HG03060 (cell line): ENCODE measurements around the gene TMEM238.
"Not testable (repeated sequence)": the region's sequence is repeated elsewhere in the genome, so short reads cannot be mapped to it uniquely, and the experiment has no call there.

Experiments used
- ATAC-seq: cut with Tn5 transposase; IDR thresholded peaks from one replicate; pipeline ENCODE4 v1.9.1; 2021; ENCODE audit warnings: low read depth, moderate number of reproducible peaks; ENCODE audit not compliant: unreplicated experiment

TMEM238 gene

DNA sequence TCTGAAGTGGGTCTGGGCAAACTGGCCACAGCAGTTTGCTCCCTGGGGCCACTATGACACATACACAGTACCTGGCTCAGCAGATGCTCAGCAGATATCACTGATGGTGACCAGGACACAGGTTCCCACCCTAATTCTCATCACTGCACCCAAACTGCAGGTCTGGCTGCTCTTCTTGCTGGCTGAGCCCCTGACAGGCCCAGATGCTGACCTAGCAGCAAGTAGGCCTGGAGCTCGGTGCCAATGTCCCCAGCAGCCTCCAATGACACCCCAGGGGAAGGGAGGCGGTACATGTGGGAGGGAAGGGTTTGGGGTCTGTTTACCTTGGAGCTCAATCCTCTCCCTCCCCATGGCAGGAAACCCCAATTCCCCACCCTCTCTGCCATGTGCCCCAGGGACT lies 18.4 kb upstream of the TMEM238 start:
- no peak for ATAC-seq

DNA sequence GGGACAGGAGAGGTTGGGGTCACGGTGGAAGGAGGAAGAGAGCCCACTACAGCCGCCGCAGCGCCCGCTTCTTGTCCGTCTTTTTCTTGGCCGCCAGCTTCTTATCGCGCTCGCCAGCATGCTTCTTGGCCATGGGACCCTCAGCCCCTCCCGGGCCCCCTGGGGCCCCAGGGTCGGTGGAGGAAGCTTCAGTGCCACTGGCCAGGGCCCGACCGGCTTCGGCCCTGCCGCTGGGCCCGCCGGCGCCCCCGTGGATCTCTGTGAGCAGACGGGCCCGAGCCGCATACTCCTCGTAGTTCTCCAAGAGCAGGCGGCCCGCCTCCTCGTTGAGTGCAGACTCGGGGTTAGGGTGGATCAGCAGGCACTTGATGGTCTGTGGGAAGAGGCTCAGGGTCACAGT lies 17.3 kb upstream of the TMEM238 start:
- ATAC-seq = not testable (repeated sequence)

DNA sequence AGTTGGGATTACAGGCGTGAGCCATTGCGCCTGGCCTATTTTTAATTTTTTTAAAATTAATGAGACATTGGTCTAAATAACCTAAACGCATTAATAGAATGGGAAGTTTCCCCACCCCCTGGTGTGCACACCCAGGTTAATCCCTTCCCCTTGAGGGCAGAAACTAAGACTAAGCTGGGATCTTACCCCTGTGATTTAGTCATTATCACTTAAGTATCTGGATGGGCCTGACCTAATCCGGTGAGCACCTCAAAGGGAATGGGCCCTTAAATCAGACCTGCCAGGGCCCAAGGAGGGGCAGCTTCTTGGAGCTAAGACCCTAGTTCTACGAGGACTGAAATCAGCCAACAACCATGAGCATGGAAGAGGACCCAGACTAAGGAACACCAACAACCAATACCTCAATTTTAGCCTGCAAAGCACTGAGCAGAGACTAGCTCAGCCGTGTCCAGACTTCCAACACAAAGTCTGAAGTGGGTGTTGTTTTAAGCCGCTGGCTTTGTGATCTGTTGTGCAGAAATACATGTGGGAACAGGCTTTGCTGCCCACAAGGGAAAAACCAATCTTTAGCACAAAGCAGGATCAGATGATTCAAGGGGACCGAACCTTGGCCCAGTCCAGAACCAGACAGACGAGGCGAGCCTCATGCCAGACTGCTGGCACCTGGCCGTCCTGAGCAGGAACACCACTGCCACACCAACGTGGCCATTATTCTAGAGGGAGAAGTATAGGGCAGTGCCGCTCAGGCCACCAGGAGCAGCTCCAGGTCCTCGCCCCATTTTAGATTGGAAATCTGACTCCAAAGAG lies 16.4 kb upstream of the TMEM238 start:
- no peak for ATAC-seq

DNA sequence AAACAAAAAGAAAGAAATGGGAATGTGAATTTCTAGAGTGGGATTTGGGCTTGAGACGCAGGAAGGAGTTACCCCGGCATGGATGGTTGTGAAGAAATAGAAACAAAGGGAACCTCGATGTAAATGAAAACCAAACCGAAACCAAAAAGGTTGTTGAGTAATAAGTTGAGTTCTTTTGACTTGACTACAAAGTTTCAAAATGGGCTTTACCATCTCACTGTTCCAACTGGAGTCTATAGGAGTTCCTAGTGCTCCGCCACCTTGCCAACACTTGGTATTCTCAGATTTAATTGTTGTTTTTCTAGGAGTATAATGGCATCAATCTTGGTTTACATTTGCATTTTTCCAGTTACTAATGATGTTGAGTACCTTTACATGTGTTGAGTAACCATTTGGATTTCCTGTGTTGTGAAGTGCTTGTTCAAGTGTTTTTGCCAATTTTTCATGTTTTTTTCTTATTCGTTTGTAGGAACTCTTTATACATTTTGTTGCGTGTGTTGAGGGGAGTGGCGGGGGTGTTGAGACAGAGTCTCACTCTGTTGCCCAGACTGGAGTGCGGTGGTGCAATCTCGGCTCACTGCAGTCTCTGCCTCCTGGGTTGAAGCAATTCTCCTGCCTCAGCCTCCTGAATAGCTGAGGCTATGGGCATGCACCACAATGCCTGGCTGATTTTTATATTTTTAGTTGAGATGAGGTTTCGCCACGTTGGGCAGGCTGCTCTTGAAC lies 14.3 kb upstream of the TMEM238 start:
- ATAC-seq = no peak

DNA sequence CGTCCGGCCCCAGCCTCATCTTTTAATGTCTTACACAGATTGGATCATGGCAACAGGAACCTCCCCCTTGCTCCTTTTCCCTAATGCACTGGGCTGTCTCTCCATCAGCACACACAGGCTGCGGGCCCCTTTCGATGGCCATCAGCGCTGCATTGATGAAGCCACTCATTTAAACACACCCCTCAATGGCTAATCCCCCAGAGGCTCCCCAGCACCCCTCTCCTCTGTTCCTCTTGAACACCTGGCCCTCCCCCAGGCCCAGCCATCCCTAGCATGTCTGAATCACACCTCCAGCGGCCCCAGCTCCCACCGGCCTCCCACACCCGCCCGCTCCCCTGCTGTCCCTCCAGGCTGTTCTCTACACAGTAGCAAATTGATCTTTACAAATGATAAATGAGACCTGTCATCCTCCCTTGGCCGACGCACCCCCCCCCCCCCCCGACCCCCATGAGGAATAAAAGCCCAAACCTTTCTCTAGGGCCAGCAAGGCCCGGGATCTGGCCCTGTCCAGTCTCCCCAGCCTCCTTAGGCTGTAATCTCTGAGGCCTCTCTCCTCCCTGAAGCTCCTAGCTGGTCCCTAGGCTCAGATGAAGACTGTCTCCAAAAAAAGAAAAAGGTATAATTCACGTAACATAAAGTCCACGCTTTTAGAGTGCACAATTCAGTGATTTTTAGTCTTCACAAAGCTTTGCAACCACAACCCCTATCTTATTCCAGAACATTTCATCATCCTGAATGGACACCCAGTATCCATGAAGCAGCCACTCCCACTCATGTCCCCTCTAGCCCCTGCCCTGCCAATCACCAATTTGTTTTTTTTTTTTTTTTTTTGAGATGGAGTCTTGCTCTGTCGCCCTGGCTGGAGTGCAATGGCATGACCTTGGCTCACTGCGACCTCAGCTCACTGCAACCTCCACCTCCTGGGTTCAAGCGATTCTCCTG lies 9.0 kb upstream of the TMEM238 start:
- ATAC-seq = no peak

DNA sequence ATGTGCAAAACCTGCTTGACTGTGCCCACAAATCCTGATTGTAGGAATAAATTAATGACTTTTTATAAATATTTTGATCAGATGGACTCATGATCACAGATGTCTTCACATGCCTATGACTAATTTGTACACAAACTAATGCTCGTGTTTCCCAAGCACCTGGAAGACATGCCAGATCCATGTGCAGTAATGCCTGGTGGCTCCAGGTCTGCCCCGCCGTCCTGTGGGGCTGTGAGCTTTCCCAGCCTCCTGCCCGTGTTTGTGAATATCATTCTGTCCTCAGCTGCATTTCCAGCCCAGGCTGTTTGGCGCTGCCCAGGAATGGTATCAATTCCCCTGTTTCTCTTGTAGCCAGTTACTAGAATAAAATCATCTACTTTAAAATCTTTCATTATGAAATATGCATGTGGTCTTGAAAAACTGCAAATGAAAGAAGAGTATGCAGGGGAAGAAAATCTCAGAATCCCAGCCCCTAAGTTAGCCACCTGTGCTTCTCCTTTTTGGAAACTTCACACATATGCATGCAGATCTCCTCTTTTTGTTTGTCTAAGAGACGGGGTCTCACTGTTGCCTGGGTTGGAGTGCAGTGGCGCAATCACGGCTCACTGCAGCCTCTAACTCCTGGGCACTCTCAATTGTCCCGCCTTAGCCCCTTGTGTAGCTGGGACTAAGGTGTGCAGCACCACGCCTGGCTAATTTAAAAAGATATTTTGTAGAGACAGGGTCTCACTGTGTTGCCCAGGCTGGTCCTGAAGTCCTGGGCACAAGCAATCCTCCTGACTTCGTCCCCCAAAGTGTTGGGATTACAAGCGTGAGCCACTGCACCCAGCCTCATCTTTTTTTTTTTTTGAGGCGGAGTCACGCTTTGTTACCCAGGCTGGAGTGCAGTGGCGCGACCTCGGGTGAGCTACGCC lies 7.9 kb upstream of the TMEM238 start:
- no peak for ATAC-seq

DNA sequence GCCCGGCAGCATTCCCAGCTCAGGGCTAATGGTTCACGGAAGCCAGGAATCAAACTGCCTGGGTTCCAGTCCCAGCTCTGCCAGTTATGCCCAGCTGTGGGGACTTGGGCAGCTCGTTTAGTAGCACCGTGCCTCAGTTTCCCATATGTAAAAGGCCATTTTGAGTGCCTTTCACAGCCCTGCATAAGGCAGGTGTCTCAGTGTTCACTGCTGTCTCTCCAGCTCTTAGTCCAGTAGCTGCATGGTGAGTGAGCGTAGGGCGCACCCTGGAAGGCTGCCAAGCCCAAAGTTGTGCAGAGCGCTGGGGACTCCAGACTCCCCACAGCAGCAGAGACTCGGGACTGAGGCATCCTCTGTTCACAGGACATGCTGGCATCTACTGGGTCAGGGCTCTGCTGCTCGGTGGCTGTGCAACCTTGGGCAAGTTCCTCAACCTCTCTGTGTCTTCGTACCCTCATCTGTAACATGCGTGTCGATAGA lies 7.1 kb upstream of the TMEM238 start:
- ATAC-seq = no peak

DNA sequence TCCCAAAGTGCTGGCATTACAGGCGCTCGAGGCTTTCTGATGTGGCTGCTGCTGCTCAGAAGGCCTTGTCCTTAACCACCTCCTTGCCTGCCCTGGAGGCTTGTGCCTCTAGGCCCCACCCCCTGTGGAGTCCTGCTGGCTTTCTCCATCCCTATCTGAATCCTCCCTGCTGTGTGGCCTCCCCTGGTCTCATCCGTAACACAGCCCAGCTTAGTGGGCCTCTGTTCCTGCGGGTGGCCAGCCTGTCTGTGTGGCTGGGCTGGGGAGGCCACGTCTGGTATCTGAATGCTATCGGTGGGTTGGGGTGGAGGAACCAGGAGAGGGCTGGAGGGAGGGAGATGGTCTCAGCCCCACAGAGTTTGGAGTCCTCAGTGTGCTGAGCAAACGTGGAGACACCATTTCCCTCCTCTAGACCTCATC lies 6.4 kb upstream of the TMEM238 start:
- no peak for ATAC-seq

DNA sequence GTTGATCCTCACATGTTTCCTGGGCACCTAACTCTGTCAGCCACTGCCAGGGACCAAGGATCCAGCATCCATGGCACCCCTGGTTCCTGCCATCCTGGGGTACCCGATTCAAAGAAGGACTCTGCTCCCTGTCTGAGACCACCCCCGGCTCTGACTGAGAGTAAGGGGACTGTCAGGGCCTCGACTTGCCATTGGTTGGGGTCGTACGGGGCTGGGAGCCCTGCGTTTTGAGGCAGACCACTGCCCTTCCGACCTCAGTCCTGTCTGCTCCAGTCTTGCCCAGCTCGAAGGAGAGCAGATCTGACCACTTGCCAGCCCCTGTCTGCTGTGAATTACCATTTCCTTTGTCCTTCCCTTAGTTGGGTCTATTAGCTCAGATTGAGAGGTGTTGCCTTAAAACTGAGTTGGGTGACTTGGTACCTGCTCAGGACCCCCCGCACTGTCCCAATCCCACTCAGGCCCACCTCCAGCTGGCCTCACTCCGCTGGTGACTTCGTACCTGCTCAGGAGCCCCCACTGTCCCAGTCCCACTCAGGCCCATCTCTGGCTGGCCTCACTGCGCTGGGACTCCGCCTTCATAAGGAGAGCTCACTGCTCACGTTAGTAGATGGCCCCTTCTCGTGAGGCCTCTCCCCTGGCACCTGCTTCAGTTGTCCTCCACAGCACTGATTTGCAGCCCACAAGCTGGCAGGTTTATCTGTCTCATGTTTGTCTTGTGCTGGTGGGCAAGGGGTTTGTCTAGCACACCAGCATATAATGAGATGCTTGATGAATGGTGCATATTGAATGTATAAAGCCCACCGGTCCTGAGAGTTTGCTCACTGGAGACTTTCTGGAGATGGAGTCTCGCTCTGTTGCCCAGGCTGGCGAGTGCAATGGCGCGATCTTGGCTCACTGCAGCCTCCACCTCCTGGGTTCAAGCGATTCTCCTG lies 5.6 kb upstream of the TMEM238 start:
- no peak for ATAC-seq

DNA sequence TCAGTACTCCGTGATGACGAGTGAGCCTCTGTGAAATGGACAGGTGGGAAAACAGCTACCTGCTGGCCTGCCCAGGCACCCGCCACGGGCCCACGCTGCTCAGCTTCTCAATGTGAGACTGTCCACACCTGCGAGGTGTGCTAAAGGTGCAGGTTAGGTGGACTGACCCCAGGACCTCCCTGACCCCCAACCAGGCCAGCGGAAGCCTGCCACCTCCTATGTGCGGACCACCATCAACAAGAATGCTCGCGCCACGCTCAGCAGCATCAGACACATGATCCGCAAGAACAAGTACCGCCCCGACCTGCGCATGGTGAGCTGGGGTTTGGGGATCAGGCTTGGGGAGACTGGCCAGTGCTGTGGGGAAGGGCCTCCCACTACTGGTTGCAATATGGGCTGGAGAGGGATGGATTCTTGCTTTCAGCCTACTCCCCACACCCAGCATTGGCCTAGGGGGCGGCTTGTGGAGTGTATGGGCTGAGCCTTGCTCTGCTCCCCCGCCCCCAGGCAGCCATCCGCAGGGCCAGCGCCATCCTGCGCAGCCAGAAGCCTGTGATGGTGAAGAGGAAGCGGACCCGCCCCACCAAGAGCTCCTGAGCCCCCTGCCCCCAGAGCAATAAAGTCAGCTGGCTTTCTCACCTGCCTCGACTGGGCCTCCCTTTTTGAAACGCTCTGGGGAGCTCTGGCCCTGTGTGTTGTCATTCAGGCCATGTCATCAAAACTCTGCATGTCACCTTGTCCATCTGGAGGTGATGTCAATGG lies 3.8 kb upstream of the TMEM238 start:
- ATAC-seq = no peak

DNA sequence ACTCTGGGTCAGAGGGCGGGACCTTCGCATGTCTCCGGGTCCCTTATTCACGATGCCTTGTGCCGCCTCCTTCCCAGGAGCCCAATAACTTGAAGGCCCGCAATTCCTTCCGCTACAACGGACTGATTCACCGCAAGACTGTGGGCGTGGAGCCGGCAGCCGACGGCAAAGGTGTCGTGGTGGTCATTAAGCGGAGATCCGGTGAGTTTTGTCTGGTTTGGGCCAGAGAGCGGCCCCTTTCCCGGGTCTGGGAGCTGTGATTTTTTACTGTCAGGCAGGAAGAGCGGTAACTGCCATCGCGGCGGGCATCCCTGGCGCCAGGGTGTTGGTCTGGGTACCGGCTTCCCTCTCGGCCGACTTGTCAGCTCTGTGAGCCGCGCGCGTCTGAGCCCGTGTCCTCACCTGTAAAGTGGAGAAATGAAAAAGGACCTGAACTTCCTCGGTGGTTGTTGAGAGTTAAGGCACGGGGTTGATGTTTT lies 2.4 kb upstream of the TMEM238 start:
- ATAC-seq = no peak

DNA sequence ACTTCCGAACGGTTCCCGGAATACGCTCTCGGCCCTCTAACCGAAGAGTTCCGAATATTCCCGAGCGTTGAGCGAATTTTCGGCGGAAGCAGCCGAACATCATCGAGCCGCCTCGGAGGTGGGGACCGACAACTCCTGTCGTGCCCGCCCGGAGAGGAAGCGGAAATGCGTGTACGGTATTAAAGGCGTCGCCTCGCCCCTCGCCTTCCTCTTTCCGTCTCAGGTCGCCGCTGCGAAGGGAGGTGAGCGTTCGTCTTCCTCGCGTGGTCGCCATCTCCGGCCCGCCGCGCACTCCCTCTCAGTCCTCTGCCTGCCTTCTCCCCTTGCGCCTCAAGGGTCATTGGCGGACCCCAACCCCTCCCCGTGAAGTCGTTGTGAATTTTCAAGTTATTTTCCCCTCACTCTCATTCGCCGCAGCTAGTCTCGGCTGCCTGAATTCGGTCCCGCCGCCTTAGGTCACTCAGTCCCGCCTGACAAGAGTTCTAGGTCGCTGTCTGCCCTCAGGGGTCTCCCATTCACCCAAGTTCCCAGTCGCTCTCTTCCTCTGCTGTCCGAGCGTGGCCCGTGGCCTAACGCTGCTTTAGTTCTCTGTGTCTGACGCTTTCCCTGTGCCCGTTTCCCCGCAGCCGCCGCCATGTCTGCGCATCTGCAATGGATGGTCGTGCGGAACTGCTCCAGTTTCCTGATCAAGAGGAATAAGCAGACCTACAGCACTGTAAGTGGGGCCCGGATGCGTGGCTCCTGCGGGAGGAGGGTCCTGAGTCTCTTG lies 1.8 kb upstream of the TMEM238 start, which contains the start of gene RPL28:
Gene RPL28 (plus strand): TSS at position 209 of the 769 bp plus-strand sequence. CDS start 426 bp downstream, at position 635.
- ATAC-seq = peak; percentile 70

DNA sequence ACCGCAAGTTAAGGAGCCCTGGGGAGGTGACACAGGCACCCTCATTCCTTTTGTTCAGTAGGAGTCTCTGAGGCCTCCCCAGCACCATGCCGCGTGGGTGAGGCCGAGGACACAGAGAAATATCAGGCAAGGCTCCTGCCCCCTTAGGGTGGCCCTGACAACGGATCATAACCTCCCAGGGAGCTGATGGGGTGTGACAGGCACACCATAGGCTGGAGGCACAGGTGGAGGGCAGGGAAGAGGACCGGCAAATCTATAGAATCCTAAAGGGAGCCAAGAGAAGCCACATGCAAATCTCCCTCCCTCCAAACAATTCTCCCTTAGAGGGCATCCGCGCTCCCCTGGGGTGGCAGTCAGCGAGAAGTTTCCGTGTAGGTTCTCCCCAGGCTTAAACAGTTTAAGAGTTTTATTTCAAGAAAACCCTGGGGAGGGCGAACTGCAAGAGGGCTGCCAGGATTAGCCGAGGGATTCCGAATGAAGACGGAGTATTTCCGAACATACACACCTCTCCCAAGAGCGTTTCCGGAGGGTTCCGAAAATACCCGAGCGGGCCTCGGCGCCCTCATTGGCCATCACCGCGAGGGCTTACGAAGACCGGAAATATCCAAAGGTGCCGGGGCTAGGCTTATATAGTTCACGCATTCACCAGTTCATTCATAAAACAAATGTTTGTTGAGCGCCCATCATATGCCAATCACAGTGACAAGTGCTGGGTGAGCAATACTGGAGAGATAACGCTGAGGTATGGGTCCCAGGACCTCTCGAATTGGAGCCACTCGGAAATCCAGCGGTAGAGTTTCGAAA lies 1.0 kb upstream of the TMEM238 start:
- ATAC-seq = peak; percentile 35

DNA sequence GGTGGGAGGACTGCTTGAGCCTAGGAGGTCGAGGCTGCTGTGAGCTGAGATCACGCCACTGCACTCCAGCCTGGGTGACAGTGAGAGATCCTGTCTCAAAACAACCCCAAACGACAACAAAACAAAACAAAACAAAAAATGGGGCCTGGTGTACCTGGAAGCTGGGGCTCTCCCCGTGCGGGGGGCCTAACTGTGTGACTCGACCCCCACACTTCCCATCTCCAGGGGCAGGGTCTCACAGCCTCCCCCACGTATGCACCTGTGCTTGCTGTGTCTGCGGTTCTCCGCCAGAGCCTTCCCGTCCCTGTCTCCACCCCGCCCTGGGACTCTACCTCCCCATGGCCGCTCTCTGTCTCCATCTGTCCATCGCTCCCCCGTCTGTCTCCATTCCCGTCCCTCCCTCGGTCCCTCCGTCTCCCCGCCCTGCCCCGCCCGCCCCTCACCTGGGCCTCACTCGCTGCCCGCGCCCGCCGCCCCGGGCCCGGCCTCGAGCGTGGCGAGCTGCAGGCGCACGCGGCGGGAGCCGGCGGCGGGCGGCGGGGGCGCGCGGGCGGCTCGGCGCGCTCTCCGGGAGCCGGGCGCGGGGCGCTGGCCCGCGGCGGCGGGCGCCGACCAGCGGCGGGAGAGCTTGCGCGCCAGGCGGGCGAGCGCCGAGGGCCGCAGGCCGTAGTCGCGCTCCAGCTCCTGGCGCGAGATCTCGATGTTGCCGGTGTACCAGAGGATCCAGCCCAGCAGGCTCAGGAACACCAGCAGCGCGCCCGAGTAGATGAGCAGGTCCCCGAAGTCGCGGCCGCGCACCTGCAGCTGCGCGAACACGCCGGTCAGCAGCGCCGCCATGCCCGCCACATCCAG lies 587 bp downstream of the TMEM238 start:
- ATAC-seq = no peak

DNA sequence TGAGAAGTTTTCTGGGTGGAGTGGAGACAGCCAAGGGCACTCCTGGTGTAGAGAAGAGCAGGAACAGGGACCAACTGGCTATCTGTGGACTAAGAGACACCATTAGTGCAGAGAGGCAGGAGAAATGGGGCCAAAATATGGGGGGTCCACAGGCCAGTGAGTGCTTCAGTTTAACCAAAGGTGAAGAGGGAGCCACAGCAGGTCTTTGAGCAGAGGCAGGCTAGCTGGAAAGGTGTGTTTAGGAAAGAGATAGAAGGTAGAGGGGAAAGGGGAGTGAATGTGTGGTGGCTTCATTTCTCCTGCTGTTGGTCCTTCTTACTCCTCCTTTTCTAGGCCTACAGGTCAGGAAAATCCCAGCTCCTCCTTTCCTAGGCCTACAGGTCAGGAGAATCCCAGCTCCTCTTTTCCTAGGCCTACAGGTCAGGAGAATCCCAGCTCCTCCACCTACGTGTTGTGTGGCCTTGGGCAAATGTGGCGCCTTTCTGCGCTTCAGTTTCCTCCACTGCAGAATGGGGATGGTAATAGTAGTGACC lies 1.5 kb downstream of the TMEM238 start:
- no peak for ATAC-seq
